Nephron progenitor cell (in vitro differentiated cells): ENCODE results near the gene ALDH1A2.

Experiments used
- DNase-seq: peaks from one replicate; pipeline ENCODE4 v3.0.0; 2021
- H3K27ac Mint-ChIP-seq: 2 replicates; pipeline ENCODE4 v1.8.0; 2021; ENCODE audit warnings: mild to moderate bottlenecking, moderate library complexity, mixed read lengths
- H3K27me3 Mint-ChIP-seq: 2 replicates; pipeline ENCODE4 v1.8.0; 2021; ENCODE audit warnings: mild to moderate bottlenecking, low read depth, mixed read lengths; ENCODE audit not compliant: poor library complexity
- H3K36me3 Mint-ChIP-seq: 2 replicates; pipeline ENCODE4 v1.8.0; 2021; ENCODE audit warnings: low read depth, mixed read lengths
- H3K4me1 Mint-ChIP-seq: 2 replicates; pipeline ENCODE4 v1.8.0; 2021; ENCODE audit warnings: mixed read lengths
- H3K4me3 Mint-ChIP-seq: 2 replicates; pipeline ENCODE4 v1.8.0; 2021; ENCODE audit warnings: mild to moderate bottlenecking, moderate library complexity, mixed read lengths
- H3K9me3 Mint-ChIP-seq: 2 replicates; pipeline ENCODE4 v1.8.0; 2021; ENCODE audit warnings: mild to moderate bottlenecking, moderate library complexity, mixed read lengths
- CTCF ChIP-seq: fragments of 200-600 bp; sonication (generic); IDR thresholded peaks from 2 replicates; pipeline ENCODE4 v1.5.0; 2021; ENCODE audit warnings: antibody characterized with exemption

Gene ALDH1A2

GRCh38 chr15:58056015-58056414, 9.5 kb downstream of the ALDH1A2 start:
- no peak for DNase-seq
- Mint-ChIP-seq H3K27me3 (peaks cover 3% of the 10 kb centered on the region), H3K27ac (no peak overlapping the region), H3K4me3 (no peak overlapping the region), H3K4me1 (peaks cover 71% of the 10 kb centered on the region), H3K36me3 (no peaks in the 10 kb centered on the region), H3K9me3 (no peaks in the 10 kb centered on the region)
- TF ChIP-seq CTCF: peak; percentile 19

- no peak for TF ChIP-seq CTCF
- Mint-ChIP-seq H3K27me3 (peaks cover 3% of the 10 kb centered on the region), H3K4me1 (peaks cover 73% of the 10 kb centered on the region), H3K9me3 (no peaks in the 10 kb centered on the region), H3K36me3 (no peaks in the 10 kb centered on the region), H3K27ac (no peak overlapping the region), H3K4me3 (peak overlapping the region; percentile 5)
- DNase-seq: no peak
Measured at GRCh38 chr15:58053315-58054153, 12.0 kb downstream of the ALDH1A2 start.

DNA sequence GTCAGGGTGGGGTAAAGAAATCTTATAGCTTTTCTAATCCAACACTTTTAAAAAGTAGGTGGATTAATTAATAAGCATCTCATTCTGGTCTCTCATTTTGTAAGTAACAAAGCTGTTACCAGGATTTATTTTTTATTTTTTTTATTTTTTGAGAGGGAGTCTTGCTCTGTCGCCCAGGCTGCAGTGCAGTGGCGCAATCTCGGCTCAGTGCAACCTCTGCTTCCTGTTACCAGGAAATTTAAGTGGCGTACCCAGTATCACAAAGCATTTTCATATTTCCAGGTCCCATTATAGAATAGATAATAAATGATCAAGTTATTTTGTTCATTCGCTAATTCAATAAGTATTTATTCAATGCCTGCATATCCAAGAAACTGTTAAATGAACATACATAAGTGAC, 13.2 kb downstream of the ALDH1A2 start:
- no peaks in the 10 kb centered on the region for H3K9me3 Mint-ChIP-seq
- no peak overlapping the region for H3K27ac Mint-ChIP-seq
- H3K4me1 Mint-ChIP-seq: peaks cover 73% of the 10 kb centered on the region
- H3K27me3 Mint-ChIP-seq: no peaks in the 10 kb centered on the region
- no peaks in the 10 kb centered on the region for H3K36me3 Mint-ChIP-seq
- no peak for TF ChIP-seq CTCF
- DNase-seq: no peak
- no peak overlapping the region for H3K4me3 Mint-ChIP-seq

GRCh38 chr15:58049520-58050227, 15.8 kb downstream of the ALDH1A2 start:
- peaks cover 5% of the 10 kb centered on the region for H3K9me3 Mint-ChIP-seq
- H3K4me3 Mint-ChIP-seq: no peak overlapping the region
- peaks cover 80% of the 10 kb centered on the region for H3K4me1 Mint-ChIP-seq
- DNase-seq: no peak
- H3K27ac Mint-ChIP-seq: no peak overlapping the region
- peaks cover 4% of the 10 kb centered on the region for H3K36me3 Mint-ChIP-seq
- no peak for TF ChIP-seq CTCF
- no peaks in the 10 kb centered on the region for H3K27me3 Mint-ChIP-seq

DNA sequence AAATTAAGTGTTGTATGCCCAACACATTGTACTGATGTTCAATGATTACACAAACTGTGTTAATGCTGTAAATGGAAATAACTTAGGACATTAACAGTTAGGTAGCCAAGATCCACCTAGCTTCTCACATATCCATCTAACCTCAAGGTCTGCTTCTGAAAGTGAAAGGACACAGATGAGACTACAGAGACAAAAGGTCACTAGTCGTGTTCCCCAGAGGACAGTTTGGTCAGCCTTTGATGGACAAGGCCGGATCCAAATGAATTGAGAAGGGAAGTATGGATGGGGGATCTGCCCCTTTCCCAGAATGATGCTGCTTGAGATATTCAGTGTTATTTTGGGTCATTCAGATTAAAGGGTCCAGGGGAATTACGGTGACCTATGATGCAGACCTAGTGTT, 17.2 kb downstream of the ALDH1A2 start:
- Mint-ChIP-seq H3K27ac (peak overlapping the region; percentile 15), H3K36me3 (peaks cover 10% of the 10 kb centered on the region), H3K27me3 (no peaks in the 10 kb centered on the region), H3K9me3 (peaks cover 5% of the 10 kb centered on the region), H3K4me1 (peaks cover 70% of the 10 kb centered on the region), H3K4me3 (no peak overlapping the region)
- TF ChIP-seq CTCF: no peak
- DNase-seq: no peak
